Measurements from ENCODE around the gene TULP4. TPM values are rescaled to one million over a fixed set of nuclear protein-coding genes. Genes with fewer than 3 reads are reported as not detected.
"Not testable (repeated sequence)": the region's sequence is repeated elsewhere in the genome, so short reads cannot be mapped to it uniquely, and the experiment has no call there.

The TULP4 gene
- polyA plus RNA-seq, 10 donors: 13.1 to 21.9 (median 17.9) TPM

DNA sequence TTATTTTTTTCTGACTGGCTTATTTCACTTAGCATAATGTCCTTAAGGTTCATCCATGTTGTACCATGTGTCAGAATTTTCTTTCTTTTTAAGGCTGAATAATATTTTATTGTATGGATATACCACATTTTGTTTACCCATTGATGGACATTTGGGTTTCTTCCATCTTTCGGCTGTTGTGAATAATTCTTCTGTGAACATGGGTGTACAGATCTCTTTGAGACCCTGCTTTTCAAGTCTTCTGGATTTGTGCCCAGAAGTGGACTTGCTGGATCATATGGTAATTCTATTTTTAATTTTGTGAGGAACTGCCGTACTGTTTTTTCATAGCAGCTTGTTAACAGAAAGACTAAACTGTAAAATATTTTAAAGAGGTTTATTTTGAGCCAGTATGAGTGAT is 153.0 kb downstream of the TULP4 start:
- DNase-seq: no peak

DNA sequence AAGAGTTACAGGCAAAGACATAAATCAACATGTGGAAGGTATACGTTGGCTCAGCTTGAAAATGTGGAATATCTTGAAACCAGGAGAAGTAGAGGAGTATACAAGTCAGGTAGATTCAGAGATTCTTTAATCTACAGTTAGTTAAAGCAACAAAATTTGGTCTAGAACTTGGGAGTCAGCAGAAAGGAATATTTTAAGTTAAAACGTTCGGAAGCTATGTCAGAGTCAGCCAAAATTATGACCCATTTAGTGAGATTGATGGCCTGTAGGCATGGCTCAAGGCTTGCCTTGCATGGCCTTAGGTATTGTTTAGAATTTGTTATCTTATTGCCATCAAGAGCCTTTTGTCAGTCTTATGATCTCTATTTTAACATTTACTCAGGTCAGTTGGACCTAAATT is 153.5 kb downstream of the TULP4 start:
- no peak for DNase-seq

DNA sequence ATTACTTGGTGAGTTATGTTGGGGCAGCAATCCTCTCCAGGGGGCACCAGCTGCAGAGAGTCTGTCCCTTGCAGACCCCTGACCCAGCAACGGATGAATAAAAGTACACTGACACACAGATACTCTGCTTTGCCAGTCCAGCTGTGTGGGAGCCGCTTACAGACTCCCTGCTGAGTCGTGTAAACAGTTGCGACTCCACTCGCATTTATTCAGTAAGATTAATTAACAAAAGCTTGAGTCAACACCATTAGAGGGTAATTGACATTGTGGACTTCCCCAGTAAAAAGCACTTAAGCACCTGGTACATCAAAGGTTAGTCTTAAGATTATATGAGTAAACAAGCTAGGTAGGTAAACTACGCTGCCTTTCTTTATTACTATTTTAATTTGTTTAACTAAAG is 155.7 kb downstream of the TULP4 start:
- no peak for DNase-seq

- DNase-seq: no peak
These were observed 156.4 kb downstream of the TULP4 start for GRCh38 chr6:158468666-158469065.

GRCh38 chr6:158470023-158470422 is 157.8 kb downstream of the TULP4 start:
- DNase-seq: not testable (repeated sequence)

GRCh38 chr6:158471339-158471738 is 159.1 kb downstream of the TULP4 start:
- no peak for DNase-seq

DNA sequence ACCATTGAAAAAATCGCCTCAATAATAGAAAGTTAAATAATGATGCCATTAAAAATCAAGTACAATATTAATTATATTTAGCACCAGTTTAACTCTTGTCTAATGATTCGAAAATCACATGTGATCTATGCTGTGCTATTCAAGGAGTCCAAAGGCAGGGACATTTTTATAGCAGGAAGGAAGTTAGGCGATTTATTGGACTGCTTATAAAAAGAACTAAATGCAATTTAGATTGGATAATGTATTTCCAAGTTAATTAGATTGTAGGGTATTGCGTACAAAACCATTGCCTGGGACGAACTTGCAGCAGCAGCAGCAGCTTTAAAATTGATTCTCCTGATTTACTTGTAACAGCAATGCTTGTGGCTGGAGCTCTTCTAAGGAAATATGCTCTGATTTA is 160.2 kb downstream of the TULP4 start:
- no peak for DNase-seq

DNA sequence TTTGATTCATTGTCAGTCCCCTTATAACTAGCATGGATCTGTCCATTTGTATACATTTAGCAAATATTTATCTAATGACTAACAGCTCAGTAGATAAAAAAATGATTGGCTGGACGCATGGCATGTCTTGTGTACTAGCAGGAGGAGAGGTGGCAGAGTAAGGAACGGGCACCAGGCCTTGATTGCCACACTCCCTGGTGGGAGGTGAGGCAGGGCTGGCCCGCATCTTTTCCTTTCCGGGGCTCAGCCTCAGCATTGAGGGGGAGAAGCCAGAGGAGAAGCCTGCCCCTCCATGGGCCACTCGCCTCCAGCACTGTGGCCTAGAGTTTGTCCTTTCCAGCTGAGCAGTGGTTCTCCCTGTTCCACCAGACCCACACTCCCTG is 162.7 kb downstream of the TULP4 start:
- DNase-seq: peak in 1 of 3 donors; percentile 13

GRCh38 chr6:158475344-158476302 is 163.4 kb downstream of the TULP4 start:
- DNase-seq: peak in 2 of 3 donors; percentile 50 to 52

DNA sequence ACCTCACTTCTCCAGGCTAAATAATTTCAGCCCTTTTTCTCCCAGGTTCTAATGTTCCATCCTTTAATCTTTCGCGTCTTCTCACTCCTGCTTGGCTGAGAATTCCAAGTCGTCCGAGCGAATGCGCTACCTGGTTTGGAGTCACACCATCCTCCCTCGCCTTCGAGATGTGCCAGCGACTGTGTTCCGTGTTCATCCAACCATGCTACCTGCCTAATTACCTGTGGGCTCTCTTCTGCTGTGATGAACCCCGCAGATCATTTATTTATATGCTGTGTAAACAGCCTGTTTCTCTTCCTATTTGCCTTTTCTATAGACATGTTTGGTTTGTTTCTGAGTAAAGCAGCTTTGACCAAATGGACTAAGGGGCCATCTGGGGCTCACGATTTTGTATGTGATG is 164.1 kb downstream of the TULP4 start:
- DNase-seq: no peak

GRCh38 chr6:158477722-158478121 is 165.5 kb downstream of the TULP4 start:
- DNase-seq: not testable (repeated sequence)

DNA sequence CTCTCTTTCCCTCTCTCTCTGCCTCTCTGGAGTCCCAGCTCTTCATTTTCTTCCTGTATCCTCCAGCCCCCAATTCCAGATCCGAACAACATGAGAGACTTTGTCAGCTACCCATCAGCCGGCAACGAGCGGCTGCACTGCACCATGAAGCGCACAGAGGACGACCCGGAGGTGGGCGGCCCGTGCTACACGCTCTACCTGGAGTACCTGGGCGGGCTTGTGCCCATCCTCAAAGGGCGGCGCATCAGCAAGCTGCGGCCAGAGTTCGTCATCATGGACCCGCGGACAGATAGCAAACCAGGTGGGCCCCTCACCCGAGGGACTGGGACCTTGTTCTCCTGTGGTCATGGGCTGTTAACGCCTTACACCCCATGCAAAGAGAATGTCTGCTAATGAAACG is 168.7 kb downstream of the TULP4 start:
- no peak for DNase-seq

DNA sequence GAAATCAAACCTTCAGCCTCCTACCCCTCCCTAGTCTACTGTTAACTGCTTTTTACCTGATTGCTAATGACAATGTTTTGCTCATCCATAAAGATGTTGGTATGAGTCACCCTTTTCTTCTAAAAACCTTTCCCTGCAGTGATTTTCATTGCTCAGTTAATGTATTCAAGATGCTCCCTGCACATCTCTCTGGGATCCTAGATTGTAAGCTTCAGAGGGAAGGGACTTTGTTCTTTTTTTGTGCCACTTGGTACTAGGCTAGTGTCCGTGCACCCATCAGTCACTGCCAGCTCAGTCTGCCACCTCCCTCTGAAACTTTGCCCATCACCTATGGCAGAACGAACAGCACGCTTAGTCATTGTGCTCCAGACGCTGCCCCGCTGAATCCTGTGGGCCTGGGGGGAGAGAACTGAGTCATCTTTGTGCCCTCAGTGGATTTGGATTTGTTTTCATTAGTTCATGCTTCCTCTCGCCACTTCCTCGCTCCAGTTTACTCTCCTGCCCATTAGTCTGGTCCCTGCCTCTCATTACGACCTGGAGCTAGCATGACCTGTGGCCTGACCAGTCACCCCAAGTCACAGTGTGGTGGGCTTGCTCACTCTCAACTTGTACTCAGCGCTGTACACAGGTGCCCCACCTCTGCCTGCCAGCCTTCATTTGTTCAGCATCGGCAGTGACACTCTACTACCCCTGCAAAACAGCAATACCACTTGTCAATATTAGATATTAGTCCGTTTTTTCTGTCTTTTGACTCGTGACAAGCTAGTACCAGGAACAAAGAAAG is 169.6 kb downstream of the TULP4 start:
- DNase-seq: no peak

- no peak for DNase-seq
These were observed 173.2 kb downstream of the TULP4 start for GRCh38 chr6:158485431-158485830.

DNA sequence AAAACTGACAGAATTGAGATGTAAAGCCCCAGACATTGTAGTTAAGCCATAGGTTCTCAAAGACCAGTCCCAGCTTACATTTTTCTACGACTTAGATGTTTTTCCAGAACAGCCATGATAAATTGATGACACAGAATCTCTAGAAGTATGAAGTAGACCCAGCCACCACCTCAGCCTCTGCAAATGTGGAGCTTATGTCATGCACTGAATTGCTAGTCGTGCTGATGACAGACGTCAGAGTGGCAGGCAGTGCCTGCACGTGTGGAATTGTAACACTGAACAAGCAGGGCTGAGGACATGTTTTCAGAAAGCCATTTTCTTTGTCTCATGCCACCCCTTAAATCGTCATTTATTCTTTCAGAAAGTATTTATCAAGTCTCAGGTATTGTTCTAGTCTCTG is 175.2 kb downstream of the TULP4 start:
- no peak for DNase-seq

DNA sequence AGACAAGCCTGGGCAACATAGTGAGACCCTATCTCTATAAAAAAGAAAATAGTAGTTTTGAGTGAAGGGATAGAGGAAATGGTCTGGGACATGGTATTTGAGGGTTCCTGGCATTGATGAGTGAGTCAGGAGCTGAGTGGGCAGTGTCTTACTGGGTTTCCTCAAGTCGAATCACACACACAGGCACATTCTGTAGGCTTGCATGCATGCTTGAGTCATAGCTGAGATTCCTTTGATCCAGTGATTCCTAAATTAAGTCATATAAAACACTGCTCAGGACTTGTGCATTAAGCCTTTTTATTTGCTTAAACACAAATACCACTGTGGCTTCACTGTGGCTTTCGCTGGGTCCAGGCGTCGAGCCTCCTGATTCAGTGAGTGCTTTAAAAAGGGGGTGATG is 175.8 kb downstream of the TULP4 start:
- peak in 1 of 3 donors; percentile 87 for DNase-seq

DNA sequence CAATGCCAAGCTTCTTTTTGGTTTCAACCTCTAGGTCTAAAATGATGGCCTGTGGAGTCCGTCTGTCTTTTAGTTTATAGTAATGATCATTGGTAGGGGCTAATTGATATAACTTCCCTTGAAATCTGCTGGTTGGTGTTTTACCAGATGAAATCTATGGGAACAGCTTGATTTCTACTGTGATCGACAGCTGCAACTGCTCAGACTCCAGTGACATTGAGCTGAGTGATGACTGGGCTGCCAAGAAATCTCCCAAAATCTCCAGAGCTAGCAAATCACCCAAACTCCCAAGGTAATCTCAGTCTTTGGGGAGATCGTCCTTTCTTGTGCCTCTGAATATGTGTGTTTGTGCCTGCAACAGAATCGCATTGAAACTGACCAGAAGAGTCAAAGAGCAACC is 177.2 kb downstream of the TULP4 start:
- DNase-seq: no peak

DNA sequence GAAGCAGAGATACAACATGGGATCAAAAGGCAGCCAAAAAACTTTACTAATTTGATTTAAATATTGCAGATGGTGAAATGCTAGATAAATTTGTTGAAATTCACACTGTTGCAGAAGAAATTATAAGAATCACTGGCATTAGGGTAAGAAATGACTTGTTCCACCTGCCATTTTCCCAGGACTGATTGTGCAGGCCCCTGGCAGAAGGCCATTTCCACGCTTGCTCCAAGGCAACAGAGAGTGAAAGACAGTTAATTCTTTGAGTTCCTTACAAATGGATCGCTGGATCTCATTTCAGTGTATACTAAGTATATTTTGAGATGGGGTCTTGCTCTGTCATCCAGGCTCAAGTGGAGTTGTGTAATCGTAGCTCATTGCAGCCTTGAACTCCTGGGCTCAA is 180.6 kb downstream of the TULP4 start:
- DNase-seq: no peak

- no peak for DNase-seq
These were observed 184.4 kb downstream of the TULP4 start for GRCh38 chr6:158496700-158497099.

GRCh38 chr6:158497620-158498019 is 185.4 kb downstream of the TULP4 start:
- no peak for DNase-seq

DNA sequence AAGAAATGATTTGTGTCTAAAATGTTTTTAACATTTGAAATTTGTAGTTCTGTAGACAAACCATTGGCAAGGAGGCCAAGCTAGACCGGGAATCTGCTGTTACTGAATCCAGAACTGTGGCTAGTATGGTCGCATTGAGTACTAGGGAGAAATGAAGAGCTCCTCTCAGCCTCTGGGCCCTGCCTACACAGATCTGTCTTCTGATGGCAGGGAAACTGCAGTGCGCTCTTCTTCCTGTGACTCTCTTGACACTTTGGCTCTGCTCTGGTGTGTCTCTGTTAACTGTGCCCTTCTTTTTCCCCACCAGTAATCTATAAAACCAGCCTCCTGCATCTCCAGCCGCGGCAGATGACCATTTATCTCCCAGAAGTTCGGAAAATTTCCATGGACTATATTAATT is 186.1 kb downstream of the TULP4 start:
- no peak for DNase-seq

GRCh38 chr6:158499601-158500000 is 187.3 kb downstream of the TULP4 start:
- no peak for DNase-seq
